Activated T-cell treated with anti-CD3 and anti-CD28 coated beads, Interleukin-2, amount 50 U/mL, for 72 hours (primary cell): Measurements from ENCODE around the gene RASGRF1. TPM values are rescaled to one million over a fixed set of nuclear protein-coding genes. Genes with fewer than 3 reads are reported as not detected.

ENCODE experiments used
- ATAC-seq, 2 donors: fragments of 150-1000 bp; cut with Tn5 transposase; replicated peaks in 1 of 2; 2 replicates each; pipeline ENCODE4 v1.10.0; 2021; ENCODE audit warnings: moderate library complexity in 2 of 2, mild to moderate bottlenecking in 1 of 2
- DNase-seq, 2 donors: peaks; one replicate each; pipeline ENCODE4 v3.0.0; 2021 to 2022; ENCODE audit warnings: mixed read lengths in 1 of 2
- H3K27ac Mint-ChIP-seq: one replicate; pipeline ENCODE4 v1.8.0; 2022; ENCODE audit warnings: mild to moderate bottlenecking, moderate library complexity, mixed read lengths
- H3K27me3 Mint-ChIP-seq: one replicate; pipeline ENCODE4 v1.8.0; 2022; ENCODE audit warnings: low read depth, mixed read lengths
- H3K36me3 Mint-ChIP-seq, 2 donors: one replicate each; pipeline ENCODE4 v1.8.0; 2022; ENCODE audit warnings: mixed read lengths in 2 of 2, mild to moderate bottlenecking in 1 of 2; ENCODE audit not compliant: insufficient read depth in 2 of 2
- H3K4me1 Mint-ChIP-seq: one replicate; pipeline ENCODE4 v1.8.0; 2022; ENCODE audit warnings: low read depth, mixed read lengths
- H3K4me3 Mint-ChIP-seq, 2 donors: one replicate each; pipeline ENCODE4 v1.8.0; 2022; ENCODE audit warnings: mild to moderate bottlenecking in 2 of 2, mixed read lengths in 2 of 2, moderate library complexity in 2 of 2
- H3K9me3 Mint-ChIP-seq, 2 donors: one replicate each; pipeline ENCODE4 v1.8.0; 2022; ENCODE audit warnings: mixed read lengths in 2 of 2
- total RNA-seq, 2 donors: library from RNA; stranded (reverse); gene quantifications; one replicate each; pipeline ENCODE4 v1.2.3, GENCODE V29; 2022

Gene RASGRF1
- total RNA-seq, 2 donors from 2014 or later = not detected

- H3K9me3 Mint-ChIP-seq = no peaks in the 10 kb centered on the region
- peaks cover 0 to 2% of the 10 kb centered on the region in 2 donors for H3K36me3 Mint-ChIP-seq
- H3K27ac Mint-ChIP-seq = no peak overlapping the region
- H3K4me3 Mint-ChIP-seq = peak overlapping the region in 1 of 2 donors; percentile 63
- peaks cover 65% of the 10 kb centered on the region for H3K27me3 Mint-ChIP-seq
- DNase-seq = no peak
- H3K4me1 Mint-ChIP-seq = peaks cover 8% of the 10 kb centered on the region
- ATAC-seq = no peak
Observed at GRCh38 chr15:79089890-79090486, 592 bp downstream of the RASGRF1 start.

- DNase-seq (no peak), ATAC-seq (no peak)
- peaks cover 0 to 2% of the 10 kb centered on the region in 2 donors for H3K36me3 Mint-ChIP-seq
- no peaks in the 10 kb centered on the region for H3K9me3 Mint-ChIP-seq
- H3K27me3 Mint-ChIP-seq = peaks cover 71% of the 10 kb centered on the region
- H3K4me1 Mint-ChIP-seq = peaks cover 8% of the 10 kb centered on the region
- H3K27ac Mint-ChIP-seq = no peak overlapping the region
- no peak overlapping the region for H3K4me3 Mint-ChIP-seq
Observed at GRCh38 chr15:79089331-79089889, 1.2 kb downstream of the RASGRF1 start.

- Mint-ChIP-seq H3K36me3 (peaks cover 0 to 2% of the 10 kb centered on the region in 2 donors), H3K4me1 (peaks cover 8% of the 10 kb centered on the region), H3K27ac (no peak overlapping the region), H3K9me3 (no peaks in the 10 kb centered on the region), H3K27me3 (peaks cover 75% of the 10 kb centered on the region), H3K4me3 (no peak overlapping the region)
- DNase-seq (no peak), ATAC-seq (no peak)
Observed at GRCh38 chr15:79088426-79089205, 2.0 kb downstream of the RASGRF1 start.

GRCh38 chr15:79086814-79087213, 3.8 kb downstream of the RASGRF1 start:
- DNase-seq = no peak
- peaks cover 8% of the 10 kb centered on the region for H3K4me1 Mint-ChIP-seq
- no peak overlapping the region for H3K4me3 Mint-ChIP-seq
- H3K27ac Mint-ChIP-seq = no peak overlapping the region
- peaks cover 59% of the 10 kb centered on the region for H3K27me3 Mint-ChIP-seq
- H3K36me3 Mint-ChIP-seq = no peaks in the 10 kb centered on the region
- no peak for ATAC-seq
- no peaks in the 10 kb centered on the region for H3K9me3 Mint-ChIP-seq

GRCh38 chr15:79084308-79084968, 6.1 kb downstream of the RASGRF1 start:
- H3K36me3 Mint-ChIP-seq = no peaks in the 10 kb centered on the region
- H3K9me3 Mint-ChIP-seq = no peaks in the 10 kb centered on the region
- ATAC-seq (no peak), DNase-seq (no peak)
- peaks cover 41% of the 10 kb centered on the region for H3K27me3 Mint-ChIP-seq
- no peaks in the 10 kb centered on the region for H3K4me1 Mint-ChIP-seq
- no peak overlapping the region for H3K4me3 Mint-ChIP-seq
- H3K27ac Mint-ChIP-seq = no peak overlapping the region

GRCh38 chr15:79083154-79083553, 7.4 kb downstream of the RASGRF1 start:
- ATAC-seq = no peak
- Mint-ChIP-seq H3K4me3 (no peak overlapping the region), H3K27ac (no peak overlapping the region), H3K9me3 (no peaks in the 10 kb centered on the region), H3K4me1 (no peaks in the 10 kb centered on the region), H3K36me3 (no peaks in the 10 kb centered on the region), H3K27me3 (peaks cover 28% of the 10 kb centered on the region)
- DNase-seq = no peak

- H3K27ac Mint-ChIP-seq = no peak overlapping the region
- ATAC-seq (no peak), DNase-seq (no peak)
- H3K4me1 Mint-ChIP-seq = no peaks in the 10 kb centered on the region
- H3K27me3 Mint-ChIP-seq = peaks cover 24% of the 10 kb centered on the region
- H3K36me3 Mint-ChIP-seq = no peaks in the 10 kb centered on the region
- H3K4me3 Mint-ChIP-seq = no peak overlapping the region
- H3K9me3 Mint-ChIP-seq = no peaks in the 10 kb centered on the region
Observed at GRCh38 chr15:79082363-79083070, 8.1 kb downstream of the RASGRF1 start.

GRCh38 chr15:79078763-79079410, 11.7 kb downstream of the RASGRF1 start:
- no peaks in the 10 kb centered on the region for H3K9me3 Mint-ChIP-seq
- no peak overlapping the region for H3K27ac Mint-ChIP-seq
- ATAC-seq = no peak
- H3K4me1 Mint-ChIP-seq = no peaks in the 10 kb centered on the region
- H3K4me3 Mint-ChIP-seq = no peak overlapping the region
- no peak for DNase-seq
- H3K27me3 Mint-ChIP-seq = peaks cover 5% of the 10 kb centered on the region
- no peaks in the 10 kb centered on the region for H3K36me3 Mint-ChIP-seq

- DNase-seq (no peak), ATAC-seq (no peak)
- H3K27me3 Mint-ChIP-seq = no peaks in the 10 kb centered on the region
- H3K4me1 Mint-ChIP-seq = no peaks in the 10 kb centered on the region
- H3K9me3 Mint-ChIP-seq = no peaks in the 10 kb centered on the region
- H3K36me3 Mint-ChIP-seq = no peaks in the 10 kb centered on the region
- no peak overlapping the region for H3K4me3 Mint-ChIP-seq
- H3K27ac Mint-ChIP-seq = no peak overlapping the region
Observed at GRCh38 chr15:79078003-79078402, 12.6 kb downstream of the RASGRF1 start.

GRCh38 chr15:79076661-79077060, 13.9 kb downstream of the RASGRF1 start:
- no peak for DNase-seq
- Mint-ChIP-seq H3K27ac (no peak overlapping the region), H3K4me1 (no peaks in the 10 kb centered on the region), H3K36me3 (no peaks in the 10 kb centered on the region), H3K27me3 (no peaks in the 10 kb centered on the region), H3K4me3 (no peak overlapping the region), H3K9me3 (no peaks in the 10 kb centered on the region)
- ATAC-seq = no peak

- DNase-seq (no peak), ATAC-seq (no peak)
- H3K36me3 Mint-ChIP-seq = no peaks in the 10 kb centered on the region
- no peaks in the 10 kb centered on the region for H3K27me3 Mint-ChIP-seq
- no peaks in the 10 kb centered on the region for H3K4me1 Mint-ChIP-seq
- H3K27ac Mint-ChIP-seq = no peak overlapping the region
- H3K4me3 Mint-ChIP-seq = no peak overlapping the region
- H3K9me3 Mint-ChIP-seq = no peaks in the 10 kb centered on the region
Observed at GRCh38 chr15:79075256-79075655, 15.3 kb downstream of the RASGRF1 start.

GRCh38 chr15:79073336-79073735, 17.2 kb downstream of the RASGRF1 start:
- no peaks in the 10 kb centered on the region for H3K4me1 Mint-ChIP-seq
- no peaks in the 10 kb centered on the region for H3K9me3 Mint-ChIP-seq
- H3K4me3 Mint-ChIP-seq = no peak overlapping the region
- H3K27ac Mint-ChIP-seq = no peak overlapping the region
- no peak for DNase-seq
- H3K36me3 Mint-ChIP-seq = no peaks in the 10 kb centered on the region
- ATAC-seq = no peak
- no peaks in the 10 kb centered on the region for H3K27me3 Mint-ChIP-seq
